ENCODE results near the gene AMY2B.
"Not testable (repeated sequence)": the region's sequence is repeated elsewhere in the genome, so short reads cannot be mapped to it uniquely, and the experiment has no call there.

AMY2B gene

DNA sequence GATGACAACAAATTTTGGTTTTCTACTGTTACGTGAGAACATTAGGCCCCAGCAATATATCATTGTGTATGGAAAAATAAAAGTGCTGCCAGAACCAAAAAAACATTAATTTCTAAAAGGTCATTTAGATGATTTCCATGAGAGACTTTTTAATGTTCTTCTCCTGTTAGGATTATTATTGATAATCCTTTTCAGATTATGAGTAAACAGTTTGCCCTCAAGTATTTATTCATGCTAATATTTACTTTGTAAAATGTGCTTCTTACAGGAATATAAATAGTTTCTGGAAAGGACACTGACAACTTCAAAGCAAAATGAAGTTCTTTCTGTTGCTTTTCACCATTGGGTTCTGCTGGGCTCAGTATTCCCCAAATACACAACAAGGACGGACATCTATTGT is at the start of gene AMY2B:
Gene AMY2B, plus strand, starts transcription at position 301 of the 400 bp plus-strand sequence. Its CDS starts 14 bp downstream, at position 315.
- not testable (repeated sequence) for DNase-seq

- DNase-seq, result no peak
Measured at GRCh38 chr1:103523346-103523745, 48.0 kb upstream of the AMY2B start.

GRCh38 chr1:103525114-103525606 is 46.2 kb upstream of the AMY2B start:
- DNase-seq, result no peak

DNA sequence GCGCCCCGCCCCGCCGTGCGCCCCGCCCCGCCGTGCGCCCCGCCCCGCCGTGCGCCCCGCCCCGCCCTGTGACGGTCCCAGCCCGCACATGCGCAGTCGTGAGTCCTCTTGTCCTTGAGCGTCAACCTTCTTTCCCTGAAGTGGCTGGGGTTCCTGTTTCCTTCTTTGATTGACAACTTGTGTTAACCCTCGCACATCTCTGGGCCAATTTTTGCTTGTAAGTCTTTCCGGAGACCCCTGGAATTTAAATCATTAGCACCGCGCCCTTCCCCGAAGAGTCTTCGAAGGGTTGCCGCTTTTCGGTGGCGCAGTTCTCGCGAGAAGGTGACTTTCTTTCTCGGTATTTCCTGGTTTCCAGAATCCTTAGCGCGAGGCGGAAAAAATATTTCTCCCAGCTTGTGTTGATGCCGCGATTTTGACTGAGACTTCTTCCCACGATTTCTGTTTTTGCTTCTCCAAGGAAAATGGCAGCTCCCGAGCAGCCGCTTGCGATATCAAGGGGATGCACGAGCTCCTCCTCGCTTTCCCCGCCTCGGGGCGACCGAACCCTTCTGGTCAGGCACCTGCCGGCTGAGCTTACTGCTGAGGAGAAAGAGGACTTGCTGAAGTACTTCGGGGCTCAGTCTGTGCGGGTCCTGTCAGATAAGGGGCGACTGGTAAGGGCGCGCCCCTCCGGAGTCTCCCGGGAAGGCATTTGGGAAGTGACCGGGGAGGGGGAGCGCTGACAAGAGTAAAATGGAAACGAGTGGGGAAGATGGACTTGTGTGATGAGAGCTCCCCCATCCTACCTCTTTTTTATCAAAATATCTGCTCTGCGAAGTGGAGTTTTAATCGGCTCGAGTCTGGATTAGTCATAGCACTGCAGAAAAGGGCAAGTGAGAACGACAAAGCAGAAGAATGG is 45.5 kb upstream of the AMY2B start, which contains the start of gene RNPC3:
Gene RNPC3, plus strand, starts transcription at position 93 of the 901 bp plus-strand sequence. Its CDS starts 372 bp downstream, at position 465.
- peak; percentile 51 for DNase-seq

- no peak for DNase-seq
Measured at GRCh38 chr1:103527331-103527730, 44.1 kb upstream of the AMY2B start.

- no peak for DNase-seq
Measured at GRCh38 chr1:103529746-103530145, 41.6 kb upstream of the AMY2B start.

- DNase-seq, result no peak
Measured at GRCh38 chr1:103538226-103538625, 33.2 kb upstream of the AMY2B start.

DNA sequence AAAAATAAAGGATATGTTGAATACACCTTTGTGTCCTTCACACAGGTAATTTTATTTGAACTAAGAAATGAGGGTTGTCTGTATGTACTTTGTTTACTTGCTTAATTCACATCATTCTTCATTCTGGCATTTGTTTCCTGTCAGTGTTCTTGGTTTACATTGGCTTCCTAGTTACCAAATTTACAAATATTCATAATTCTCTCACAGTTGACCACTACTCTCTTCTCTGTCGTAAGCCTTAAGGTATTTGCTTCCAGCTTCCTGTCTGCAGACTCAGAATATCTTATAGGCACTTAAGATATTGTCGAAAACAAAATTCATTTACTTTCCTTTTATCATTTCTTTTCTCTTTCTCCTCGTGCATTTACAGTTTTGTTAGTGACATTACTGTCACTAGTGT is 30.0 kb upstream of the AMY2B start:
- no peak for DNase-seq

- no peak for DNase-seq
Measured at GRCh38 chr1:103546496-103546895, 24.9 kb upstream of the AMY2B start.

GRCh38 chr1:103547840-103548239 is 23.5 kb upstream of the AMY2B start:
- DNase-seq, result no peak

- no peak for DNase-seq
Measured at GRCh38 chr1:103560427-103560826, 11.0 kb upstream of the AMY2B start.

DNA sequence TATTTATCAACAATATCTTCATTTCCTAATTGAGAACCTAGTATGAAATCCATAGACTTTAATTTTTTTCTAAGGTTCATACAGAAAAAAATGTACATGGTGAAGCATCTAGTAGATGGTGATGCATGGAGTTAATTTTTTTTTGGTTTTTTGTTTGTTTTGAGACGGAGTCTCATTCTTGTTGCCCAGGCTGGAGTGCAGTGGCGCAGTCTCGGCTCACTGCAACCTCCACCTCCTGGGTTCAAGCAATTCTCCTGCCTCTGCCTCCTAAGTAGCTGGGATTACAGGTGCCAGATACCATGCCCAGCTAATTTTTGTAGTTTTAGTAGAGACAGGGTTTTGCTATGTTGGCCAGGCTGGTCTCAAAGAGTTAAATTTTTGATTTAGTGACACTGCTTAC is 10.3 kb upstream of the AMY2B start:
- not testable (repeated sequence) for DNase-seq

DNA sequence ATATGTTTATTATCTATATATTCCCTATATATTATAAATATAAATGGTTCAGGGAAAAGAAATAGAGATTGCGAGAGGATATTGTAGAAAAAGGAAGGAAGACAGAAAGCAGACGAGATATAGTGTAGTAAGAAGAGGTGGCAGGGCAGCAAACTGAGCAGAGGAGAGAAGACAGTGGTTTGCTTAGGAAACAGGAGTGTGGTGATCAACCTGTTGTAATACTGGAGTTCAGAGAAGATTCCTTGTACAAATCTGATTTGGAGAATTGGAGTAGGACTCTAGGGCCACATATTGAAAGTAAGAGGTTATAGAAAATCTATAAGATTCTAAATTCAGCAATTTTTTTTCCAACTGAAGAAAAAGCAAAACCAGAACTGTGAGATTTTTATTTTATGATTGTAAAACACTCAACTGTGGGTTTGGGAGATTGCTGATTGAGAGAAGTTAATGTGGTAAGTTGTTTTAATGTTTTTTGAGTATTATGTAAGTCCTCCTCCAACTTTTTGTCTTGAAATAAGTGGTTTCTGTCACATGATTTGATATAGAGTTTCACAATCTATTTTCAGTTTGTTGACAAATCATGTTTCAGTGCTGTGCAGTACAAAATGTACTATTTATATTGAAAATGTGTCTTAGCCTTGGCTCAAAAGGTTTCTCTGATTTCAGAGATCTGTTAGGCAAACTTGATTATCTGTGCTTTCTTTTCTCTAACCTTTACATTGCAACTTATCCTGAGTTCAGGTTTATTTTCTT is 9.6 kb upstream of the AMY2B start:
- no peak for DNase-seq

- DNase-seq, result no peak
Measured at GRCh38 chr1:103563056-103563455, 8.3 kb upstream of the AMY2B start.

GRCh38 chr1:103569493-103569892 is 1.9 kb upstream of the AMY2B start:
- DNase-seq, result no peak

- no peak for DNase-seq
Measured at GRCh38 chr1:103576065-103576464, 4.7 kb downstream of the AMY2B start.

DNA sequence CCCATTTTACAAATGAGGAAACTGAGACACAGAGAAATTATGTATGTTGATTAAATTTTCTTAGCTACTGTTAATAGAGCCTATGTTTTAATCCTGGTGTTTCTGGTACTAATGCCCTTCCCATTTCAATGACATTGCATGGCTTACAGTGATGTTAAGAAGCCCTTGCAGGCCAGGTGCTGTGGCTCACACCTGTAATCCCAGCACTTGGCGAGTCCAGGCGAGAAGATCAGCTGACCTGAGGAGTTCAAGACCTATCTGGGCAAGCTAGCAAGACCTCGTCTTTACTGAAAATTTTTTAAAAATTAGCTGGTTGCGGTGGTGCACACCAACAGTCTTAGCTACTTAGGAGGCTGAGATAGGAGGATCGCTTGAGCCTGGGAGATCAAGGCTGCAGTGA is 5.4 kb downstream of the AMY2B start:
- not testable (repeated sequence) for DNase-seq

DNA sequence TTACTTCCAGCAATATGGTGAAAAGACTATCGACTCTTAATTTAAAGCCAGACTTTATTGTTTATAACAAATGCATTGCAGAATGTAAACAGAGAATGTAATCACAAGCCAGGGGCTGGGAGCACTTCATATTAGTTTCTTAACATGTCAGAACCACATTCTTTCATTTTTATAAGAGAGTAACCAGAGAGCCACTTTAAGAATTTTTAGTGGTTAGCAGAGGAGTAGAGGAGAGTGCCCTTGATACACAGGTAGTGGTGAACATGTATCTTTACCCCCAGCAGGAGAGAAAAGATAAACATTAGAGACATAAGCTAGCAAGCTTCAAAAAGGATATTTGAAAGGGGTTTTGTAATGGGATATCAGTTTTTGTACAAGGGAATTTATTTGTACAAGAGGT is 11.1 kb downstream of the AMY2B start:
- DNase-seq, result no peak

DNA sequence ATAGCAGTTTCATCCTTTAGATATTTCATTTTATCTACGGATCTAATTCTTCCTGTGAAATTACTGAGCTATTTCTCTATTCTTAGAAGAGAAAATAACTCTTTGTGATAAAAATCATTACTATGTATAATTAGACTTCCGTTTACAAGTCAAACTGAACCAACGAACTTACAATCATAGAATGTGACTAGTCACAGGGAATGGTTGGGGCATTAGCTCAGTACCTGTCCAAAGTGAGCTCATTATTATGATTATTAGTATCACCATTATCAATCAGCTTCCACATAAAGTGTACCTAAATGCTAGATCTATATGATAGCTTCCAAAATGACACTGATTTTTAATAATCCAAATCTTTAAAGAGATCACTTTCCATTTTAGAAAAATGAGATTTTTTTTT is 12.5 kb downstream of the AMY2B start:
- no peak for DNase-seq

DNA sequence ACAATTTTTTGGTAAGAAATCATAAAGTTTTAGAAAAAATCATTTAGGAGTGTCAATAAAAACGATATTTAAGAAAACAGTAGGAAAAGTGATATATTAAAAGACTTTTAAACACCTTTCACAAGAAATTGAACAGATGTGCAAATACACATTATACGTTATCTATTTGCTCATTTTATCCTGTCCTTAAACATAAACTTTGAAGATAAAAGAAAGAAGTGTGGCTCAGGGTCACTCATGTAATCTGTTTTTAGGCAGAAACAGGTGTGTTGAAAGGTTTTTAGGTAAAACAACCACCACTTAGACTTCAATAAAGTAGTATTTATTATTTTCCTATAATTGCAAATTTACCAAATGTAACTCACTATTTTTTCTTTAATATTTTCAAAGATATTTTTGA is 13.1 kb downstream of the AMY2B start:
- no peak for DNase-seq

DNA sequence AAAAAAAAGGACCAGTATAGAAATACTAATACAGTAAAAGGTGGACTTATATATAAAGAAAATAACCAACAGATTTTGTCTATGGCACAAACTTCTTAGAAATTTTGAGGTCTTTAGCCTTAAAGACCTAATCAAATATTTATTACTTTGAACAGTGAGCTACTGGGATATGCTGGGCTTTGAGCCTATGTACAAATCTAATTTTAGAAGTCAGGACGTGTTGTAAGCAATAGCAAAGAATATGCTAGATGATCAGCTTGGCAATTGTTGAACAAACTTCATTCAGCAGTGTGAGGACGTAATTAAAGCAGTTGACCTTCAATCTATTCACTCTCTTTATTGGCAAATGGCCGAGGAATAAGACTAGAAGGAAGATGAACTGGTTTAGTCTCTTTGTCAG is 31.4 kb downstream of the AMY2B start:
- not testable (repeated sequence) for DNase-seq

GRCh38 chr1:103616362-103616761 is 45.0 kb downstream of the AMY2B start:
- DNase-seq, result no peak

- not testable (repeated sequence) for DNase-seq
Measured at GRCh38 chr1:103616994-103617477, 45.6 kb downstream of the AMY2B start, which contains the start of gene AMY2A. Gene AMY2A (plus strand): TSS chr1:103617427. CDS start chr1:103617441, 14 bp downstream.
